Measurements from ENCODE around the gene RAI1.
A peak's percentile ranks its signal among the peaks of the same experiment; 100 is the strongest.

DNA sequence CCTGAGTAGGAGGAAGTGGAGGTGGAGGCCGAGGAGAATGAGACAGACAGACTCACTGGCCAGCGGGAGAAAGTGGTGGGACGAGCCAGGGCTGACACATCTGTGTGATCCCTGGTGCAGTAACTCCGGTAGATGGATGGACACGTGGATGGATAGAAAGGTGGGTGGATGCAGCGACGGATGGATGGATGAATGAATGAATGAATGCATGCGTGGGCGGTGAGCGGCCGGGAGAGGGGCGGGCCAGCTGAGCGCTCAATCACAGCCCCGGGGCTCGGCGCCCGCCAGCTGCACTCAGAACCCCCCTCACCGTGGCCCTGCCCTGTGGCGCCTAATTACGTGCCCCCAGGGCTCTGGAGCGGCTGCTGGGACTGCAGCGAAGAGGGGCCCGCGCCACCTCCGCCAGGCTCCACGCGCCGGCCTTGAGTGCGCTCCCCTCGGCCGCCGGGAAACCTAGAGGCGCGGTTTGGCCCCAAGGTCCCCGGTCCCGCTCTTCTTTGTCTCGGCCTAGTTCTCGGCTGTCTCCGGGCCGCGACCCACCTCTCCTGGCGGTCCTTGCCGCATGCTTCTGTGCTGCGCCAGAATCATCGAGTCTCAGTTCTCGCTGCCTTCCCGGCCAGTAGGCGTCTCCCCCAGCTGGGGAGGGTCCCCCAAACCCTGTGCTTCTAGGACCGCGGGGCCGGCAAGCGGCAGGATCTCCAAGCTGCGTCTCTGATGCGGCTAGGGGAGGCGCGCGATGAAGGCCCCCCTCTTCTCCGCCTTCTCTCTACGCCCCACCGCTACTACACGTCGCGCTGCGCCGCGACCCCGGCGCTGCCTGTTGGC, 41.0 kb downstream of the RAI1 start:
- TF ChIP-seq POLR2AphosphoS5 (IDR thresholded peaks at IDR 0.05; ENCODE audit: low read depth, low read length) (peak; percentile 58; the same call in 1 of the 2 replicates), TAF1 (IDR thresholded peaks at IDR 0.05; ENCODE audit: borderline replicate concordance, insufficient read depth, low read length) (no peak)
- TF ChIP-seq, protein P1, sequence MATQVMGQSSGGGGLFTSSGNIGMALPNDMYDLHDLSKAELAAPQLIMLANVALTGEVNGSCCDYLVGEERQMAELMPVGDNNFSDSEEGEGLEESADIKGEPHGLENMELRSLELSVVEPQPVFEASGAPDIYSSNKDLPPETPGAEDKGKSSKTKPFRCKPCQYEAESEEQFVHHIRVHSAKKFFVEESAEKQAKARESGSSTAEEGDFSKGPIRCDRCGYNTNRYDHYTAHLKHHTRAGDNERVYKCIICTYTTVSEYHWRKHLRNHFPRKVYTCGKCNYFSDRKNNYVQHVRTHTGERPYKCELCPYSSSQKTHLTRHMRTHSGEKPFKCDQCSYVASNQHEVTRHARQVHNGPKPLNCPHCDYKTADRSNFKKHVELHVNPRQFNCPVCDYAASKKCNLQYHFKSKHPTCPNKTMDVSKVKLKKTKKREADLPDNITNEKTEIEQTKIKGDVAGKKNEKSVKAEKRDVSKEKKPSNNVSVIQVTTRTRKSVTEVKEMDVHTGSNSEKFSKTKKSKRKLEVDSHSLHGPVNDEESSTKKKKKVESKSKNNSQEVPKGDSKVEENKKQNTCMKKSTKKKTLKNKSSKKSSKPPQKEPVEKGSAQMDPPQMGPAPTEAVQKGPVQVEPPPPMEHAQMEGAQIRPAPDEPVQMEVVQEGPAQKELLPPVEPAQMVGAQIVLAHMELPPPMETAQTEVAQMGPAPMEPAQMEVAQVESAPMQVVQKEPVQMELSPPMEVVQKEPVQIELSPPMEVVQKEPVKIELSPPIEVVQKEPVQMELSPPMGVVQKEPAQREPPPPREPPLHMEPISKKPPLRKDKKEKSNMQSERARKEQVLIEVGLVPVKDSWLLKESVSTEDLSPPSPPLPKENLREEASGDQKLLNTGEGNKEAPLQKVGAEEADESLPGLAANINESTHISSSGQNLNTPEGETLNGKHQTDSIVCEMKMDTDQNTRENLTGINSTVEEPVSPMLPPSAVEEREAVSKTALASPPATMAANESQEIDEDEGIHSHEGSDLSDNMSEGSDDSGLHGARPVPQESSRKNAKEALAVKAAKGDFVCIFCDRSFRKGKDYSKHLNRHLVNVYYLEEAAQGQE (IDR thresholded peaks at IDR 0.05; ENCODE audit: insufficient read depth in 1 of 2, low read depth in 2 of 2, low read length in 2 of 2), result no peak

All from PFSK-1 (cell line).